Tibial nerve (tissue), 4 donors: ENCODE data around the gene CTAGE1. TPM values are rescaled to one million over a fixed set of nuclear protein-coding genes. Genes with fewer than 3 reads are reported as not detected.

ENCODE experiments used
- DNase-seq, 2 donors: peaks; one replicate each; pipeline ENCODE4 v3.0.0-alpha.2; 2019; ENCODE audit warnings: low spot score in 2 of 2
- H3K27ac ChIP-seq, 4 donors: fragments of 200-600 bp; sonication (generic) in 3 of 4; one replicate each; pipeline ENCODE4 v1.5.1; 2017 to 2019; ENCODE audit warnings: mild to moderate bottlenecking in 1 of 4
- H3K27me3 ChIP-seq, 2 donors: fragments of 200-600 bp; sonication (generic) in 1 of 2; one replicate each; pipeline versions ENCODE4 v1.5.1 to v1.6.0; 2017 to 2019
- H3K36me3 ChIP-seq, 3 donors: fragments of 200-600 bp; sonication (generic); one replicate each; pipeline ENCODE4 v1.5.1; 2018 to 2019
- H3K4me1 ChIP-seq, 4 donors: fragments of 200-600 bp; sonication (generic) in 3 of 4; one replicate each; pipeline ENCODE4 v1.5.1; 2017 to 2019
- H3K4me3 ChIP-seq, 4 donors: fragments of 200-600 bp; sonication (generic) in 3 of 4; one replicate each; pipeline ENCODE4 v1.5.1; 2017 to 2019; ENCODE audit warnings: mild to moderate bottlenecking in 1 of 4, moderate library complexity in 1 of 4
- H3K9me3 ChIP-seq, 4 donors: fragments of 200-600 bp; sonication (generic) in 3 of 4; one replicate each; pipeline ENCODE4 v1.5.1; 2017 to 2019
- EP300 ChIP-seq, 2 donors: sonication (generic); formaldehyde crosslinking; IDR thresholded peaks; one replicate each; pipeline ENCODE4 v1.6.1; 2017; ENCODE audit warnings: antibody characterized with exemption in 2 of 2, mild to moderate bottlenecking in 1 of 2
- WGBS, 2 donors: methylation state at CpG; one replicate each; pipeline ENCODE4 v1.1.5; 2018; 5-methylcytosine and 5-hydroxymethylcytosine counted together
- total RNA-seq, 4 donors: library from RNA; depleted of rRNA; stranded (reverse); fragments of >200 nt; gene quantifications; one replicate each; pipeline ENCODE4 v1.1.0, GENCODE V29; 2016
- TF ChIP-seq, protein P1 (sequence below), 5 experiments: fragments of 200-600 bp in 3 of 5; fragments of 450-650 bp in 2 of 5; sonication (generic) in 3 of 5; IDR thresholded peaks; one replicate each; pipeline ENCODE4 v1.5.1; 2016 to 2019; ENCODE audit warnings: antibody characterized with exemption in 5 of 5, mild to moderate bottlenecking in 3 of 5, moderate library complexity in 2 of 5

The CTAGE1 gene
- total RNA-seq, 4 donors from 2014 or later = not detected

DNA sequence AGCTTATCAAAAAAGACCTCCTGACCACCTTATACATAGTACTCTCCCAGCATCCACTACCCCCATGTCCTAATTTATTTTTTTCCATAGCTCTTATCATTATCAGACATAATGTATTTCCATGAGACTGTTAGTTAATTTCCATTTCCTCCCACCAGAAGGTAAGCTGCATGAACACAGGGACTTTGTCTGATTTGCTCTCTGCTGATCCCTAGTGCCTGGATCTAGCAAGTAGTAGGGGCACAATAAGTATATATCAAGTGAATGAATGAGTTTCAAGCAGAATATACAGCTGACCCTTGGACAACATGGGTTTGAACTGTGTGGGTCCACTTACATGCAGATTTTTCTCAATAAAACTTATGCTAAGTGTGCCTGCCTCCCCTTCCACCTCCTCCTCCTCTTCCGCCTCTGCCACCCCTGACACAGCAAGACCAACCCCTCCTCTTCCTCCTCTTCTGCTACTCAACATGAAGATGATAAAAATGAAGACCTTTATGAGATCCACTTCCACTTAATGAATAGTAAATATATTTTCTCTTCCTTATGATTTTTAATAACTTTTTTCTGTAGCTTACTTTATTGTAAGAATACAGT lies 53.8 kb downstream of the CTAGE1 start:
- no peaks in the 10 kb centered on the region for H3K36me3 ChIP-seq
- no peaks in the 10 kb centered on the region for H3K27me3 ChIP-seq
- H3K9me3 ChIP-seq = no peaks in the 10 kb centered on the region
- TF ChIP-seq, protein P1, sequence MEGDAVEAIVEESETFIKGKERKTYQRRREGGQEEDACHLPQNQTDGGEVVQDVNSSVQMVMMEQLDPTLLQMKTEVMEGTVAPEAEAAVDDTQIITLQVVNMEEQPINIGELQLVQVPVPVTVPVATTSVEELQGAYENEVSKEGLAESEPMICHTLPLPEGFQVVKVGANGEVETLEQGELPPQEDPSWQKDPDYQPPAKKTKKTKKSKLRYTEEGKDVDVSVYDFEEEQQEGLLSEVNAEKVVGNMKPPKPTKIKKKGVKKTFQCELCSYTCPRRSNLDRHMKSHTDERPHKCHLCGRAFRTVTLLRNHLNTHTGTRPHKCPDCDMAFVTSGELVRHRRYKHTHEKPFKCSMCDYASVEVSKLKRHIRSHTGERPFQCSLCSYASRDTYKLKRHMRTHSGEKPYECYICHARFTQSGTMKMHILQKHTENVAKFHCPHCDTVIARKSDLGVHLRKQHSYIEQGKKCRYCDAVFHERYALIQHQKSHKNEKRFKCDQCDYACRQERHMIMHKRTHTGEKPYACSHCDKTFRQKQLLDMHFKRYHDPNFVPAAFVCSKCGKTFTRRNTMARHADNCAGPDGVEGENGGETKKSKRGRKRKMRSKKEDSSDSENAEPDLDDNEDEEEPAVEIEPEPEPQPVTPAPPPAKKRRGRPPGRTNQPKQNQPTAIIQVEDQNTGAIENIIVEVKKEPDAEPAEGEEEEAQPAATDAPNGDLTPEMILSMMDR (IDR thresholded peaks at IDR 0.05) = peak in 1 of 5 experiments; percentile 7
- no peak for TF ChIP-seq EP300 (IDR thresholded peaks at IDR 0.05)
- 84 to 85% methylated on average over 1 of the region's 1 CpG for WGBS, 2 donors
- no peak for DNase-seq
- no peak overlapping the region for H3K4me3 ChIP-seq
- H3K27ac ChIP-seq = no peak overlapping the region
- no peaks in the 10 kb centered on the region for H3K4me1 ChIP-seq

Other genes with a start within 250 kb of the CTAGE1 start
- 1 to 10 TPM; 4.2 to 8.4 (median 7.2) TPM for gene GATA6, start 248.3 kb downstream of the CTAGE1 start, total RNA-seq